Effector memory CD4-positive, alpha-beta T cell (primary cell): ENCODE measurements around the gene ATOH7.
"Not testable (repeated sequence)": the region's sequence is repeated elsewhere in the genome, so short reads cannot be mapped to it uniquely, and the experiment has no call there.

ENCODE experiments used
- DNase-seq, 3 donors: peaks; one replicate each; pipeline ENCODE4 v3.0.0-alpha.2; 2020
- H3K27ac ChIP-seq: 2 replicates; pipeline ENCODE4 v1.7.0; 2013; ENCODE audit warnings: mild to moderate bottlenecking, low read length, moderate library complexity; ENCODE audit not compliant: insufficient read depth, poor library complexity, severe bottlenecking
- H3K27me3 ChIP-seq: replicated peaks from 2 replicates; pipeline ENCODE4 v1.7.0; 2013; ENCODE audit warnings: mild to moderate bottlenecking, low read length; ENCODE audit not compliant: insufficient read depth, control insufficient read depth, poor library complexity, severe bottlenecking
- H3K36me3 ChIP-seq: 2 replicates; pipeline ENCODE4 v1.7.0; 2013; ENCODE audit warnings: mild to moderate bottlenecking, low read length, moderate library complexity; ENCODE audit not compliant: control insufficient read depth, insufficient read depth
- H3K4me1 ChIP-seq: 2 replicates; pipeline ENCODE4 v1.7.0; 2013; ENCODE audit warnings: low read length, mild to moderate bottlenecking; ENCODE audit not compliant: control insufficient read depth, insufficient read depth, poor library complexity, severe bottlenecking
- H3K4me3 ChIP-seq: 2 replicates; pipeline ENCODE4 v1.7.0; 2013; ENCODE audit warnings: low read length, low read depth, mild to moderate bottlenecking; ENCODE audit not compliant: insufficient read depth, poor library complexity, severe bottlenecking
- H3K9me3 ChIP-seq: 2 replicates; pipeline ENCODE4 v1.7.0; 2013; ENCODE audit warnings: mild to moderate bottlenecking, low read length, moderate library complexity; ENCODE audit not compliant: control insufficient read depth
- total RNA-seq, 3 donors: gene quantifications; one replicate each; lab custom pipeline; 2026; lab: John Stamatoyannopoulos, UW

ATOH7 gene
- total RNA-seq = 0 reads per million in 3 donors

- DNase-seq = no peak
- H3K27ac ChIP-seq = no peak within 1 kb of the TSS
- H3K36me3 ChIP-seq = no peaks in the 10 kb centered on the region
- H3K4me1 ChIP-seq = peaks cover 4% of the 10 kb centered on the region
- peak within 1 kb of the TSS; percentile 44 for H3K4me3 ChIP-seq
- no peaks in the 10 kb centered on the region for H3K9me3 ChIP-seq
- peaks cover 7% of the 10 kb centered on the region for H3K27me3 ChIP-seq
Observed at GRCh38 chr10:68231817-68232251, at the start of gene ATOH7. Gene ATOH7, minus strand, starts transcription at chr10:68232113. Its CDS starts 436 bp downstream, at chr10:68231677.

DNA sequence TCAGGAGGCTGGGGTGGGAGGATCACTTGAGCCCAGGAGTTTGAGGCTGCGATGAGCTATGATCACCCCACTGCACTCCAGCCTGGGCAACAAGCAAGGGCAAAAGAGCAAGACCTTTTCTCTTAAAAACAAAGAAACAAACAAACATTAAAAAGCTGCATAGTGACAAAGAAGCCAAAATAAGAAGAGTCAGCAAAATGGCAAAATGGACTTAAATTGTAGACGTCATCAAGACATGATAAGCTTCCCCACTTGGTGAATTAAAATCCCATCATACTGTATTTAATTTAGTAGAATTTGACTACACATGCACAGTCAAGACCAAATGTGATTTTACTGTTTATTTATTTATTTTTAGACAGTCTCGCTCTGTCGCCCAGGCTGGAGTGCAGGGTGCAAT, 48.8 kb upstream of the ATOH7 start:
- Histone ChIP-seq H3K4me1 (no peaks in the 10 kb centered on the region), H3K27me3 (no peaks in the 10 kb centered on the region), H3K9me3 (no peaks in the 10 kb centered on the region), H3K27ac (no peak overlapping the region), H3K36me3 (no peaks in the 10 kb centered on the region), H3K4me3 (no peak overlapping the region)
- DNase-seq = no peak

DNA sequence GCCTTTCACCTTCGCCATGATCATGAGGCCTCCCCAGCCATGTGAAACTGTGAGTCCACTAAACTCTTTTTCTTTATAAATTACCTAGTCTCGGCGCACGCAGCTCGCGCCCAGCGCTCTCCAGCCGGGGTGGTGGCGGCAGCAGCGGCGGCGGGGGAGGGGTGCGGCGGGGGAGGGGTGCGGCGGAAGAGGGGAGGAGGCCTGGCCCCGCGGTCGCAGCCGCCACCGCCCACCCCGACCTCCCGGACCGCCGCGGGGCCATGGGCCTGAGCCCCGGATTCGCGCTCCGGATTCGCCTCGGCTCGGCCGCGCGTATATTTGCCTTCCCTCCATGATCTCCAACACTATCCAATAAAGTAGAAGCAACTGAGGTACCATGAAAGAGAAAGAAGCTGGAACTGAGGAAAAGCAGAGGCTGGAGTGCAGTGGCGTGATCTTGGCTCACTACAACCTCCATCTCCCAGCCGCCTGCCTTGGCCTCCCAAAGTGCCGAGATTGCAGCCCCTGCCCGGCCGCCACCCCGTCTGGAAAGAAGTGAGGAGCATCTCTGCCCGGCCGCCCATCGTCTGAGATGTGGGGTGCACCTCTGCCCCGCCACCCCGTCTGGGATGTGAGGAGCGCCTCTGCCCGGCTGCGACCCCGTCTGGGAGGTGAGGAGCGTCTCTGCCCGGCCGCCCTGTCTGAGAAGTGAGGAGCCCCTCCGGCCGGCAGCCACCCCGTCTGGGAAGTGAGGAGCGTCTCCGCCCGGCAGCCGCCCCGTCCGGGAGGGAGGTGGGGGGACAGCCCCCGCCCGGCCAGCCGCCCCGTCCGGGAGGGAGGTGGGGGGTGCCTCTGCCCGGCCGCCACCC, 47.2 kb upstream of the ATOH7 start:
- H3K36me3 ChIP-seq, H3K4me1 ChIP-seq, H3K27ac ChIP-seq, H3K4me3 ChIP-seq, H3K9me3 ChIP-seq, DNase-seq, H3K27me3 ChIP-seq: not testable (repeated sequence)

DNA sequence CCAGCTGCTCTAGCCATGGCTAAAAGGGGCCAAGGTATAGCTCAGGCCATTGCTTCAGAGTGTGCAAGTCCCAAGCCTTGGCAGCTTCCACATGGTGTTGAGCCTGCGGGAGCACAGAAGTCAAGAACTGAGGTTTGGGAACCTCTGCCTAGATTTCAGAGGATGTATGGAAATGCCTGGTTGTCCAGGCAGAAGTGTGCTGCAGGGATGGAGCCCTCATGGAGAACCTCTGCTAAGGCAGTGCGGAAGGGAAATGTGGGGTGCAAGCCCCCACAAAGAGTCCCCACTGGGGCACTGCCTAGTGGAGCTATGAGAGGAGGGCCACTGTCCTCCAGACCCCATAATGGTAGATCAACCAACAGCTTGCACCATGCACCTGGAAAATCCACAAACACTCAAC, 45.9 kb upstream of the ATOH7 start:
- H3K4me1 ChIP-seq, H3K4me3 ChIP-seq, H3K27ac ChIP-seq, H3K36me3 ChIP-seq, H3K27me3 ChIP-seq, DNase-seq, H3K9me3 ChIP-seq: not testable (repeated sequence)

- no peak for DNase-seq
- no peaks in the 10 kb centered on the region for H3K36me3 ChIP-seq
- no peaks in the 10 kb centered on the region for H3K4me1 ChIP-seq
- no peak overlapping the region for H3K4me3 ChIP-seq
- H3K27me3 ChIP-seq = no peaks in the 10 kb centered on the region
- H3K27ac ChIP-seq = no peak overlapping the region
- H3K9me3 ChIP-seq = no peaks in the 10 kb centered on the region
Observed at GRCh38 chr10:68276224-68276623, 44.3 kb upstream of the ATOH7 start.

- DNase-seq = no peak
- Histone ChIP-seq H3K4me1 (no peaks in the 10 kb centered on the region), H3K27ac (no peak overlapping the region), H3K27me3 (no peaks in the 10 kb centered on the region), H3K9me3 (no peaks in the 10 kb centered on the region), H3K36me3 (no peaks in the 10 kb centered on the region), H3K4me3 (no peak overlapping the region)
Observed at GRCh38 chr10:68275600-68276126, 43.8 kb upstream of the ATOH7 start.

DNA sequence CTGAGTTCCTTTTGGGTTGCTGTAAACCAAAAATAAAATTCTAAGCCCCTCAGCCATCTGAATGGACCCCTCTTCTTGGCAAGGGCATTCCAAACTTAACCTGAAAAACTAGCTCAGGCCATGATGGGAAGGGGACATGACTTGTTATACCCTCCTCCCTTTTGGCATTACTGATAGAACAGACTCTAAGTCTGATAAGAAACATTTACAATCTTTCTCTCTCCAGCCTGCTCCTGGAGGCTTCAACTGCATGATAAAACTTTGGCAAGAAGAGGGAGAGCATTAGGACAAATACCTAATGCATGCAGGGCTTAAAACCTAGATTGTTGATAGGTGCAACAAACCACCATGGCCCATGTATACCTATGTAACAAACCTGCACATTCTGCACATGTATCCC, 40.9 kb upstream of the ATOH7 start:
- no peaks in the 10 kb centered on the region for H3K9me3 ChIP-seq
- H3K27me3 ChIP-seq = no peaks in the 10 kb centered on the region
- no peaks in the 10 kb centered on the region for H3K4me1 ChIP-seq
- no peak overlapping the region for H3K4me3 ChIP-seq
- no peak overlapping the region for H3K27ac ChIP-seq
- DNase-seq = no peak
- no peaks in the 10 kb centered on the region for H3K36me3 ChIP-seq

GRCh38 chr10:68271196-68271882, 39.4 kb upstream of the ATOH7 start:
- no peak overlapping the region for H3K4me3 ChIP-seq
- H3K27ac ChIP-seq = no peak overlapping the region
- no peaks in the 10 kb centered on the region for H3K27me3 ChIP-seq
- no peak for DNase-seq
- no peaks in the 10 kb centered on the region for H3K36me3 ChIP-seq
- H3K4me1 ChIP-seq = no peaks in the 10 kb centered on the region
- H3K9me3 ChIP-seq = no peaks in the 10 kb centered on the region

DNA sequence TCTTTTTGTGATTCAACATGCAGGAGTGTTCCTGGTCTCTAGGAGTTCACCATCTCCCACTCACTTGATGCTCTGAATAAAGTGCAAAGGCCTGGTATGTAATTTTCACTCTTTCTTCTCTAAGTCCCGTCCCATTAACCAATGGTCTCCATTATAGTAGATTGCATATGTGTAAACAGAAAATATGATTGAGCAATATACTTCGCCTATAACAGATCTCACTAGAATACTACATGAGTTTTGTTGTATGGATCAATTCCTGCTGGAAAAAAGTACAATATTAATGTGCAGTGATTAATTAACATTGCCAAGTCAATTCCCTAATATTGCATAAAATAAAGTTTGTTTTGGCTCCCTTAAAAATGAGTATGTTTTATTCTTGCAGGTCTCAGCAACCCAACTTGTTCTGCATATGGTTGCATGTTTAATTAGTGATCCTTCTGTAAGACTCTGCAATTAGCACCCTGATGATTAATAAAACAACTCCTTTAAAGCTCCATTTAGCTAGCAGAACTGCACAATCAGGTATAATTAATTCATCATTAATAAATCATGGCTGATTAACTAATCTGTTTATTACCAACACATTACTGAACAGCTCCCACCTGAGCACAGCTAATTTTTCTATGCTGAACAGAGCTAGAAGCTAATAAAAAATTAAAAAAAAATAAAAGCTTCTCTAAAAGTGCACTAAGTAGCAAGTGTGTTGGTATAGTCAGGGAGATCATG, 37.8 kb upstream of the ATOH7 start:
- H3K27ac ChIP-seq = no peak overlapping the region
- DNase-seq = no peak
- H3K27me3 ChIP-seq = no peaks in the 10 kb centered on the region
- H3K4me3 ChIP-seq = no peak overlapping the region
- no peaks in the 10 kb centered on the region for H3K4me1 ChIP-seq
- no peaks in the 10 kb centered on the region for H3K9me3 ChIP-seq
- H3K36me3 ChIP-seq = no peaks in the 10 kb centered on the region
